HG03103 (cell line): Measurements from ENCODE around the gene PGLYRP4.

Experiments
- ATAC-seq: cut with Tn5 transposase; IDR thresholded peaks from one replicate; pipeline ENCODE4 v1.9.1; 2021; ENCODE audit warnings: low read depth; ENCODE audit not compliant: unreplicated experiment

The PGLYRP4 gene

DNA sequence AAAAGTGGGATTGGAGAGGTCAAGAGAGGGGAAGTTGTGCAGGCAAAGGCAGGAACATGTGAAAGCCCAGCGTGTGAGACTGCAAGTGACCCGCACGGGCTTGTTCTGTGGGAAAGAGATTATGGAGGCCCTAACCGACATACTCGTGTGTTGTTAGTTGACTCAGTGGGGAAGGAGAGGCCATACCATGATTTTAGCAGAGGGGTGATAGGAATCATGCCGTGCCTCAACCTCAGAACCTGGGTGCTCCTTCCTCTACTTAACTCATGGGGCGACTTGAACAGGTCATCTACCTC is 55.2 kb downstream of the PGLYRP4 start:
- ATAC-seq = no peak

- no peak for ATAC-seq
These were observed 55.7 kb downstream of the PGLYRP4 start for GRCh38 chr1:153292740-153293479.

- ATAC-seq = no peak
These were observed 56.5 kb downstream of the PGLYRP4 start for GRCh38 chr1:153292185-153292584.

DNA sequence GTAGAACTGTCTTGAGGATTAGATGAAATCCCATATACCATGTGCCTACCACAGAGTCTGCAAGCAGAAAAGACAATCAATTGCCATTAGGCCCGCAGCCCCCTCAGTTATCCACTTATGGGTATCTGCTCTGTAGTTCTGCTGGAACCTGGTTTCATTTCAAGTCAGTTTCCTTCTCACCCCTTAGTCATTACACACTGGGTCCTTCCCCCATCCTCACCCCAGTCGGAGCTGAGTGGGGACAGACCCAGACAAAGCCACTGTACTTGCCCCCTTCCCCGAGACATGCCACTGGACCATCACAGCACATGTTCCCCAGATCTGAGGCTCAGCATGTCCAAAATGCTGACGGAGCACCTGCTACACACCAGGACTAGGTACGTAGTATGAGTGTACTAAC is 57.1 kb downstream of the PGLYRP4 start:
- ATAC-seq = no peak

DNA sequence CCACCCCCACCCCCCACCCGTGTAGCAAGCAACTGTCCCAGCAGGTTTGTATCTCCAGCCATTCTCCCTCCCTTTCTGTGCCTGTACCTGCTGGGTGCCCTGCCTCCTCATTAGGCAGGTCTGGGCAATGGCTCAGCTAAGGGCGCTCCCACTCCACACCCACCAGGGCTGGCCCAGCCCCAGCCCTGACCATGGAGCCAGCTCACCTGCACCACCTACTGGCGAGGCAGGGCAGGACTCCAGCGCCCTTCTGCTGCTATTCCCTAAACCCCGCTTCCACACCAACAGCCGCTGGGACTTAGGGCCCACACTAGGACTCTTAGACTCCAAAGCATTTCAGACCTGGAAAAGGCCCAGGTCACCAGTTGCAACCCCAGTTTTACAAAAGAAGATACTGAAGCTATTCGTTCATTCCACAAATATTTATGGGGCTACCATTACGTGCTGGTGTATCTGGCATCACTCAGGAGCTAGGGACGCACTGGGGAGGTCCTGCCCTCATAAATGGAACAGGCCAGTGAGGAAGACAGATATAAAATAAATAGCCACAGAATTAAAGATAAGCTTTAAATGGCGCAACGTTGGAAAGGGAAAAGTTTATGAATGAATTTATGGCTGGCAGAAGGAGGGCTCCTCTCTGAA is 59.9 kb downstream of the PGLYRP4 start:
- ATAC-seq = no peak
